ENCODE results near the gene DGKI. TPM values are rescaled to one million over a fixed set of nuclear protein-coding genes. Genes with fewer than 3 reads are reported as not detected.

Gene DGKI
- total RNA-seq, 1 experiment from 2014 or later = not detected

DNA sequence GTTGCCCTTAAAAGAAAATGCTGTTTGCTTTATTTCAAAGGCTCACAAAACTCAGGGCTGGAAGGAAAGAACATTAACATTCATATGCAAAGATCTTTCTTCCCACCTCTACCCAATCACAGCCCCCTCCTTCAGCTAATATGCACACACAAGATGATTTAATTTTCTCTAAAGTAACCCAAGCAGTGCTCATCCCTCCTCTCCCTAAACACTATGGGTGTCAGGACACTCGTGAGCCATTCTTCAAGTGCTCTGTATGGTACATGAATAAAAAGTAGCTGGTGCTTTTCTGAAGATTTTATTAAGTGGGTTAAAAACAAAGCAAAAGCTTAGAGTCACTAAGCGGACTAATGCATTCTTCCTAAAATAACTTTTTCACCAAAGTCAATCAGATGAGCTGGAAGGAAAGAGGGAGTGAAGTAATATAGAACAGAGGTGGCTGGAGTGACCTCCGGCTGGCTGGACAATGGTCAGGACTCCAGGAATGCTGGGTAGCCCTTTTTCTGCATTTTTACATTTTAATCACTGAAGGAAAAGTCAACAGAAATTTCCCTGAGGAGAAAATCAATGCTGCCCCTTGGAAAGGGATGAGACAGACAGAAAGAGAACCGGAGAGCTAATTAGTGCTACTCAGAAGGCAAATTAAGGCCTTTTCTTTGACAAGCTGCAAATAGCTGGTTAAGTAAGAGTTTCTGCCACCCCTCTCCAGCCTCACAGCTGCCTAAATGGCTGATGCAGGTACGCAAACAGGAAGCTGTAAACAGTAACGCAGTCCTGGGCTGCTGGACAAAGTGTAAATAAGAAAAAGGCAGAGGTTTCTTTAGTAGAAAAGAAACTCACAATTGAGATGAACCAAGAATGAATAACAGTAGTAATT is 6.6 kb downstream of the DGKI start:
- CTCF ChIA-PET = no interaction called here
- no peaks in the 10 kb centered on the region for H3K4me1 ChIP-seq (ENCODE audit: control insufficient read depth, insufficient read depth, low read length)
- no TSS peak for BruUV-seq (replicated peaks)
- ATAC-seq = no peak
- TF ChIP-seq, protein P1, sequence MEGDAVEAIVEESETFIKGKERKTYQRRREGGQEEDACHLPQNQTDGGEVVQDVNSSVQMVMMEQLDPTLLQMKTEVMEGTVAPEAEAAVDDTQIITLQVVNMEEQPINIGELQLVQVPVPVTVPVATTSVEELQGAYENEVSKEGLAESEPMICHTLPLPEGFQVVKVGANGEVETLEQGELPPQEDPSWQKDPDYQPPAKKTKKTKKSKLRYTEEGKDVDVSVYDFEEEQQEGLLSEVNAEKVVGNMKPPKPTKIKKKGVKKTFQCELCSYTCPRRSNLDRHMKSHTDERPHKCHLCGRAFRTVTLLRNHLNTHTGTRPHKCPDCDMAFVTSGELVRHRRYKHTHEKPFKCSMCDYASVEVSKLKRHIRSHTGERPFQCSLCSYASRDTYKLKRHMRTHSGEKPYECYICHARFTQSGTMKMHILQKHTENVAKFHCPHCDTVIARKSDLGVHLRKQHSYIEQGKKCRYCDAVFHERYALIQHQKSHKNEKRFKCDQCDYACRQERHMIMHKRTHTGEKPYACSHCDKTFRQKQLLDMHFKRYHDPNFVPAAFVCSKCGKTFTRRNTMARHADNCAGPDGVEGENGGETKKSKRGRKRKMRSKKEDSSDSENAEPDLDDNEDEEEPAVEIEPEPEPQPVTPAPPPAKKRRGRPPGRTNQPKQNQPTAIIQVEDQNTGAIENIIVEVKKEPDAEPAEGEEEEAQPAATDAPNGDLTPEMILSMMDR (IDR thresholded peaks at IDR 0.05) = no peak
- TF ChIP-seq, protein P2, sequence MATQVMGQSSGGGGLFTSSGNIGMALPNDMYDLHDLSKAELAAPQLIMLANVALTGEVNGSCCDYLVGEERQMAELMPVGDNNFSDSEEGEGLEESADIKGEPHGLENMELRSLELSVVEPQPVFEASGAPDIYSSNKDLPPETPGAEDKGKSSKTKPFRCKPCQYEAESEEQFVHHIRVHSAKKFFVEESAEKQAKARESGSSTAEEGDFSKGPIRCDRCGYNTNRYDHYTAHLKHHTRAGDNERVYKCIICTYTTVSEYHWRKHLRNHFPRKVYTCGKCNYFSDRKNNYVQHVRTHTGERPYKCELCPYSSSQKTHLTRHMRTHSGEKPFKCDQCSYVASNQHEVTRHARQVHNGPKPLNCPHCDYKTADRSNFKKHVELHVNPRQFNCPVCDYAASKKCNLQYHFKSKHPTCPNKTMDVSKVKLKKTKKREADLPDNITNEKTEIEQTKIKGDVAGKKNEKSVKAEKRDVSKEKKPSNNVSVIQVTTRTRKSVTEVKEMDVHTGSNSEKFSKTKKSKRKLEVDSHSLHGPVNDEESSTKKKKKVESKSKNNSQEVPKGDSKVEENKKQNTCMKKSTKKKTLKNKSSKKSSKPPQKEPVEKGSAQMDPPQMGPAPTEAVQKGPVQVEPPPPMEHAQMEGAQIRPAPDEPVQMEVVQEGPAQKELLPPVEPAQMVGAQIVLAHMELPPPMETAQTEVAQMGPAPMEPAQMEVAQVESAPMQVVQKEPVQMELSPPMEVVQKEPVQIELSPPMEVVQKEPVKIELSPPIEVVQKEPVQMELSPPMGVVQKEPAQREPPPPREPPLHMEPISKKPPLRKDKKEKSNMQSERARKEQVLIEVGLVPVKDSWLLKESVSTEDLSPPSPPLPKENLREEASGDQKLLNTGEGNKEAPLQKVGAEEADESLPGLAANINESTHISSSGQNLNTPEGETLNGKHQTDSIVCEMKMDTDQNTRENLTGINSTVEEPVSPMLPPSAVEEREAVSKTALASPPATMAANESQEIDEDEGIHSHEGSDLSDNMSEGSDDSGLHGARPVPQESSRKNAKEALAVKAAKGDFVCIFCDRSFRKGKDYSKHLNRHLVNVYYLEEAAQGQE (IDR thresholded peaks at IDR 0.05; ENCODE audit: insufficient read depth in 1 of 2, low read depth in 2 of 2, low read length in 1 of 2) = no peak
- TF ChIP-seq SIN3A (IDR thresholded peaks at IDR 0.05; ENCODE audit: borderline replicate concordance, insufficient read depth, low read depth, low read length) (no peak), TCF7L2 (IDR thresholded peaks at IDR 0.05; ENCODE audit: low read depth, low read length) (no peak), POLR2AphosphoS5 (IDR thresholded peaks at IDR 0.05; ENCODE audit: low read depth, low read length) (no peak)
- no peaks in the 10 kb centered on the region for H3K9me3 ChIP-seq (ENCODE audit: control insufficient read depth, insufficient read depth, low read depth, low read length)
- H3K27ac ChIP-seq (ENCODE audit: low read length) = no peak overlapping the region
- no peak for DNase-seq (ENCODE audit: low read depth, low spot score)
- peaks cover 17% of the 10 kb centered on the region for H3K27me3 ChIP-seq (ENCODE audit: control insufficient read depth, insufficient read depth, low read length)
- H3K4me3 ChIP-seq (ENCODE audit: low read depth in 2 of 2, low read length in 2 of 2) = no peak overlapping the region
- in situ Hi-C loops (cut with HindIII; ENCODE audit: low pct_unique_long_range_greater_than_20kb, low sequenced_read_pairs) = no loop called here
- no peaks in the 10 kb centered on the region for H3K36me3 ChIP-seq (ENCODE audit: control insufficient read depth, insufficient read depth, low read length)
- POLR2A ChIA-PET = no interaction called here
- intact Hi-C loops (cut with micrococcal nuclease; ENCODE audit: unreplicated experiment) = no loop called here

DNA sequence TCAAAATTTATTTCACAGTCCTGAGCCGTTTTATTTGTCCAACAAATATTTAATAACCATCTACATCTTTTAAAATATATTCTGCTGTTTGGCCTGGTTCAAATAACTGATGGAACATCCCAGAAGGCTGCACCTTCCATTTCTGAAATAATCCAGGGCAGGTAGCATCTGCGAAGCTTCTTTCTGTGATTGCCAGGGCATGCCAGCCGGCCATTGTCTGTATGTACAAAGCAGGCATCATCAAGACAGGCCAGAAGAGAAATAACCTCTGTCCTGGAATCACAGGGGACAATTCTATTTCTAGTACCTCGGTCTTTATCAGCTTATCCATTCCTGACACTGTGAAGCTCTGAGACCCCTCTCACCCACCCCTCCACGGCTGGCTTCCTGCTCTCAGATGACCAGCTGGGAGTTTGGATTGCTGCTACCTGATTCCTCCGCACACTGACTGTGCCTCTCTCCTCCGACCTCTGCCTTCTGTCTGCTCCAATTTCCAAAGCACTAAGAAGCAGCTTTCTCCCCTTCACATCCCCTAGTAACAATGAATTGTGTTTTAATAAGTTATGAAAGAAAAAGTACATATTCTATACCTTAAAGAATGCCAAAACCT is 8.0 kb downstream of the DGKI start:
- BruUV-seq (replicated peaks) = no TSS peak

More for the DNA sequence above, 8.0 kb downstream of the DGKI start:
- no peak for ATAC-seq
- H3K36me3 ChIP-seq (ENCODE audit: control insufficient read depth, insufficient read depth, low read length) = no peaks in the 10 kb centered on the region
- H3K27ac ChIP-seq (ENCODE audit: low read length) = no peak overlapping the region
- no peak for DNase-seq (ENCODE audit: low read depth, low spot score)
- H3K4me3 ChIP-seq (ENCODE audit: low read depth in 2 of 2, low read length in 2 of 2) = no peak overlapping the region
- no peaks in the 10 kb centered on the region for H3K9me3 ChIP-seq (ENCODE audit: control insufficient read depth, insufficient read depth, low read depth, low read length)
- no peaks in the 10 kb centered on the region for H3K4me1 ChIP-seq (ENCODE audit: control insufficient read depth, insufficient read depth, low read length)
- CTCF ChIA-PET = no interaction called here
- H3K27me3 ChIP-seq (ENCODE audit: control insufficient read depth, insufficient read depth, low read length) = peaks cover 10% of the 10 kb centered on the region; the same call in 1 of the 2 replicates
- POLR2A ChIA-PET = no interaction called here
- intact Hi-C loops (cut with micrococcal nuclease; ENCODE audit: unreplicated experiment) = no loop called here
- in situ Hi-C loops (cut with HindIII; ENCODE audit: low pct_unique_long_range_greater_than_20kb, low sequenced_read_pairs) = no loop called here
- TF ChIP-seq SIN3A (IDR thresholded peaks at IDR 0.05; ENCODE audit: borderline replicate concordance, insufficient read depth, low read depth, low read length) = no peak
- TF ChIP-seq, protein P2 (IDR thresholded peaks at IDR 0.05; ENCODE audit: insufficient read depth in 1 of 2, low read depth in 2 of 2, low read length in 1 of 2) = no peak
- TF ChIP-seq, protein P1 (IDR thresholded peaks at IDR 0.05) = no peak
- TF ChIP-seq TCF7L2 (IDR thresholded peaks at IDR 0.05; ENCODE audit: low read depth, low read length) = no peak
- no peak for TF ChIP-seq POLR2AphosphoS5 (IDR thresholded peaks at IDR 0.05; ENCODE audit: low read depth, low read length)
